NCI-H526 (cell line): ENCODE results near the gene TMEM270.
"Not testable (repeated sequence)": the region's sequence is repeated elsewhere in the genome, so short reads cannot be mapped to it uniquely, and the experiment has no call there.

ENCODE experiments used
- DNase-seq, 2 experiments: peaks; one replicate each; lab custom pipeline; 2025; lab: John Stamatoyannopoulos, UW

TMEM270 gene

GRCh38 chr7:73861305-73861704 lies 346 bp downstream of the TMEM270 start:
- DNase-seq: no peak

GRCh38 chr7:73864981-73865711 lies 4.2 kb downstream of the TMEM270 start:
- DNase-seq: no peak

GRCh38 chr7:73865738-73866445 lies 4.9 kb downstream of the TMEM270 start:
- DNase-seq: peak in 1 of 2 experiments; percentile 76

- no peak for DNase-seq
These were observed 5.4 kb downstream of the TMEM270 start for GRCh38 chr7:73866446-73866767.

- DNase-seq: no peak
These were observed 8.2 kb downstream of the TMEM270 start for GRCh38 chr7:73869011-73869798.

- DNase-seq: peak in 1 of 2 experiments; percentile 20
These were observed 9.1 kb downstream of the TMEM270 start for GRCh38 chr7:73870041-73870492.

- DNase-seq: no peak
These were observed 10.4 kb downstream of the TMEM270 start for GRCh38 chr7:73871163-73872011.

GRCh38 chr7:73872056-73872908 lies 11.3 kb downstream of the TMEM270 start:
- DNase-seq: no peak

GRCh38 chr7:73876361-73876760 lies 15.4 kb downstream of the TMEM270 start:
- no peak for DNase-seq

GRCh38 chr7:73876973-73877372 lies 16.0 kb downstream of the TMEM270 start:
- DNase-seq: no peak

- DNase-seq: no peak
These were observed 19.2 kb downstream of the TMEM270 start for GRCh38 chr7:73879977-73880681.

- no peak for DNase-seq
These were observed 19.9 kb downstream of the TMEM270 start for GRCh38 chr7:73880755-73881328.

GRCh38 chr7:73881352-73882046 lies 20.5 kb downstream of the TMEM270 start:
- DNase-seq: no peak

- DNase-seq: no peak
These were observed 21.1 kb downstream of the TMEM270 start for GRCh38 chr7:73882047-73882402.

- DNase-seq: not testable (repeated sequence)
These were observed 24.0 kb downstream of the TMEM270 start for GRCh38 chr7:73884867-73885422.

- DNase-seq: no peak
These were observed 24.5 kb downstream of the TMEM270 start for GRCh38 chr7:73885433-73885974.

- DNase-seq: no peak
These were observed 25.2 kb downstream of the TMEM270 start for GRCh38 chr7:73885975-73886798.

- no peak for DNase-seq
These were observed 26.8 kb downstream of the TMEM270 start for GRCh38 chr7:73887762-73888161.
